IMR-90 (cell line): ENCODE measurements around the gene NAPEPLD. TPM values are rescaled to one million over a fixed set of nuclear protein-coding genes. Genes with fewer than 3 reads are reported as not detected.
A peak's percentile ranks its signal among the peaks of the same experiment; 100 is the strongest.

Experiments used
- ATAC-seq: fragments of 200-7000 bp; cut with Tn5 transposase; 2 replicates; pipeline ENCODE4 v1.9.1; 2020; ENCODE audit warnings: low read depth, mild to moderate bottlenecking, moderate library complexity
- BruUV-seq: library from RNA; stranded (reverse); fragments of 400-500 nt; replicated peaks from 2 replicates; lab custom pipeline; 2021; lab: Mats Ljungman, UMichigan
- CTCF ChIA-PET: fragments of 300-600 bp; formaldehyde crosslinking; extraction: SDS; loops from one replicate; lab custom pipeline; 2021; ENCODE audit warnings: antibody characterized with exemption; lab: Yijun Ruan, JAX
- POLR2A ChIA-PET: fragments of 300-600 bp; sonication (Branson Sonifier 250); formaldehyde crosslinking; loops from one replicate; lab custom pipeline; 2022; ENCODE audit warnings: antibody characterized with exemption; ENCODE audit not compliant: unreplicated experiment; lab: Charles Lee
- DNase-seq: peaks from one replicate; pipeline ENCODE4 v3.0.0; 2013
- H2AFZ ChIP-seq: replicated peaks from 2 replicates; pipeline ENCODE3; 2013; ENCODE audit warnings: low read length, mild to moderate bottlenecking; ENCODE audit not compliant: poor library complexity
- H2AK5ac ChIP-seq: 2 replicates; pipeline ENCODE4 v1.6.1; 2013; ENCODE audit warnings: low read depth, low read length, inconsistent platforms
- H2AK9ac ChIP-seq: replicated peaks from 2 replicates; pipeline ENCODE3; 2013; ENCODE audit warnings: mild to moderate bottlenecking, low read depth, low read length, moderate library complexity; ENCODE audit not compliant: poor library complexity
- H2BK120ac ChIP-seq: 2 replicates; pipeline ENCODE4 v1.6.1; 2013; ENCODE audit warnings: low read depth, low read length, inconsistent platforms
- H2BK15ac ChIP-seq: 3 replicates; pipeline ENCODE4 v1.6.1; 2013; ENCODE audit warnings: low read depth, low read length, inconsistent platforms
- H2BK20ac ChIP-seq: 2 replicates; pipeline ENCODE4 v1.6.1; 2013; ENCODE audit warnings: low read depth, mild to moderate bottlenecking, inconsistent platforms, low read length, moderate library complexity
- H2BK5ac ChIP-seq: 2 replicates; pipeline ENCODE4 v1.6.1; 2013; ENCODE audit warnings: mild to moderate bottlenecking, low read depth, low read length, inconsistent platforms; ENCODE audit not compliant: poor library complexity, severe bottlenecking
- H3K14ac ChIP-seq: replicated peaks from 2 replicates; pipeline ENCODE4 v1.6.1; 2013; ENCODE audit warnings: low read depth, low read length, inconsistent platforms
- H3K18ac ChIP-seq: 2 replicates; pipeline ENCODE4 v1.6.1; 2013; ENCODE audit warnings: low read depth, low read length, control low read depth
- H3K23ac ChIP-seq: 2 replicates; pipeline ENCODE4 v1.6.1; 2013; ENCODE audit warnings: low read depth, low read length, inconsistent platforms
- H3K27ac ChIP-seq: 2 replicates; pipeline ENCODE4 v1.5.1; 2013; ENCODE audit warnings: mild to moderate bottlenecking, control low read depth, low read length; ENCODE audit not compliant: insufficient read depth
- H3K27me3 ChIP-seq: 2 replicates; pipeline ENCODE4 v1.6.1; 2013; ENCODE audit warnings: low read length; ENCODE audit not compliant: control insufficient read depth, insufficient read depth
- H3K36me3 ChIP-seq: 2 replicates; pipeline ENCODE4 v1.6.1; 2013; ENCODE audit warnings: low read length, mixed read lengths; ENCODE audit not compliant: control insufficient read depth, insufficient read depth
- H3K4ac ChIP-seq: 2 replicates; pipeline ENCODE4 v1.6.1; 2013; ENCODE audit warnings: low read depth, low read length, inconsistent platforms
- H3K4me1 ChIP-seq: 2 replicates; pipeline ENCODE4 v1.6.1; 2013; ENCODE audit warnings: low read length, mixed read lengths; ENCODE audit not compliant: control insufficient read depth, insufficient read depth
- H3K4me2 ChIP-seq: 2 replicates; pipeline ENCODE4 v1.6.1; 2013; ENCODE audit warnings: low read depth, mild to moderate bottlenecking, control low read depth, low read length, moderate library complexity
- H3K4me3 ChIP-seq: 2 replicates; pipeline ENCODE4 v1.5.1; 2013; ENCODE audit warnings: low read depth, mild to moderate bottlenecking, control low read depth, low read length, moderate library complexity; ENCODE audit not compliant: insufficient read depth
- H3K56ac ChIP-seq: 2 replicates; pipeline ENCODE4 v1.6.1; 2013; ENCODE audit warnings: low read length, inconsistent platforms; ENCODE audit not compliant: insufficient read depth; ENCODE audit errors: extremely low read depth
- H3K79me1 ChIP-seq, 2 experiments: 2 replicates each; pipeline ENCODE4 v1.6.1; 2013; ENCODE audit warnings: low read length in 2 of 2, inconsistent platforms in 1 of 2, low read depth in 1 of 2
- H3K9ac ChIP-seq: 2 replicates; pipeline ENCODE4 v1.6.1; 2013; ENCODE audit warnings: low read depth, low read length, control low read depth
- H3K9me1 ChIP-seq: 2 replicates; pipeline ENCODE4 v1.6.1; 2013; ENCODE audit warnings: low read length, inconsistent platforms; ENCODE audit not compliant: insufficient read depth
- H3K9me3 ChIP-seq: 2 replicates; pipeline ENCODE4 v1.6.1; 2013; ENCODE audit warnings: low read length; ENCODE audit not compliant: control insufficient read depth, insufficient read depth
- H4K20me1 ChIP-seq: 2 replicates; pipeline ENCODE4 v1.6.1; 2013; ENCODE audit warnings: low read length, inconsistent platforms; ENCODE audit not compliant: insufficient read depth
- H4K5ac ChIP-seq: 2 replicates; pipeline ENCODE4 v1.6.1; 2013; ENCODE audit warnings: mild to moderate bottlenecking, low read depth, low read length, control low read depth
- H4K8ac ChIP-seq, 2 experiments: 2 replicates each; pipeline ENCODE4 v1.6.1; 2013; ENCODE audit warnings: low read depth in 2 of 2, low read length in 2 of 2, control low read depth in 1 of 2, inconsistent platforms in 1 of 2
- H4K91ac ChIP-seq: 2 replicates; pipeline ENCODE4 v1.6.1; 2013; ENCODE audit warnings: low read depth, low read length, inconsistent platforms; ENCODE audit not compliant: insufficient read depth
- CHD1 ChIP-seq: IDR thresholded peaks from 2 replicates; pipeline ENCODE4 v1.6.1; 2012; ENCODE audit warnings: low read depth, low read length, improper control_type of control experiment
- FOS ChIP-seq: fragments of 150-350 bp; IDR thresholded peaks from 2 replicates; pipeline ENCODE4 v1.6.1; 2016; ENCODE audit warnings: low read depth, low read length
- MXI1 ChIP-seq: IDR thresholded peaks from 2 replicates; pipeline ENCODE4 v1.6.1; 2012; ENCODE audit warnings: low read depth, mild to moderate bottlenecking, low read length, moderate library complexity, borderline replicate concordance
- NFE2L2 ChIP-seq: fragments of 150-350 bp; IDR thresholded peaks from 2 replicates; pipeline ENCODE4 v1.6.1; 2016; ENCODE audit warnings: low read depth, mild to moderate bottlenecking, low read length
- WGBS, 2 experiments: methylation state at CpG; one replicate each; pipeline versions ENCODE4 v1.1.5 to v1.1.7; 2013; ENCODE audit warnings: missing lambda C conversion rate in 2 of 2; ENCODE audit not compliant: insufficient read length in 1 of 2; ENCODE audit errors: extremely low coverage in 2 of 2; 5-methylcytosine and 5-hydroxymethylcytosine counted together
- dilution Hi-C: fragments of 300-500 bp; cut with HindIII; formaldehyde crosslinking; loops from one replicate; pipeline ENCODE4 v1.14.3; 2018; ENCODE audit warnings: low sequenced_read_pairs; ENCODE audit not compliant: unreplicated experiment
- in situ Hi-C: fragments of 300-500 bp; cut with MboI; formaldehyde crosslinking; loops from 3 replicates; pipeline ENCODE4 v1.14.3; 2019; ENCODE audit warnings: low sequenced_read_pairs, inconsistent platforms, mixed read lengths
- intact Hi-C: fragments of 100-400 bp; cut with micrococcal nuclease; formaldehyde crosslinking; loops from 2 replicates; pipeline ENCODE4 v1.10.0; 2022
- polyA plus RNA-seq, 3 experiments: library from polyadenylated mRNA; depleted of rRNA; stranded (reverse); fragments of >200 nt; gene quantifications; 2 replicates each; pipeline ENCODE4 v1.2.3, GENCODE V29; 2012; ENCODE audit warnings: low replicate concordance in 1 of 3
- total RNA-seq: library from RNA; depleted of rRNA; stranded (reverse); fragments of >200 nt; gene quantifications from 2 replicates; pipeline ENCODE4 v1.2.3, GENCODE V29; 2012

NAPEPLD gene
- total and polyA plus RNA-seq, 2 of the 4 experiments (the other 2 are of a cell fraction) = 2.2 to 3.4 TPM

DNA sequence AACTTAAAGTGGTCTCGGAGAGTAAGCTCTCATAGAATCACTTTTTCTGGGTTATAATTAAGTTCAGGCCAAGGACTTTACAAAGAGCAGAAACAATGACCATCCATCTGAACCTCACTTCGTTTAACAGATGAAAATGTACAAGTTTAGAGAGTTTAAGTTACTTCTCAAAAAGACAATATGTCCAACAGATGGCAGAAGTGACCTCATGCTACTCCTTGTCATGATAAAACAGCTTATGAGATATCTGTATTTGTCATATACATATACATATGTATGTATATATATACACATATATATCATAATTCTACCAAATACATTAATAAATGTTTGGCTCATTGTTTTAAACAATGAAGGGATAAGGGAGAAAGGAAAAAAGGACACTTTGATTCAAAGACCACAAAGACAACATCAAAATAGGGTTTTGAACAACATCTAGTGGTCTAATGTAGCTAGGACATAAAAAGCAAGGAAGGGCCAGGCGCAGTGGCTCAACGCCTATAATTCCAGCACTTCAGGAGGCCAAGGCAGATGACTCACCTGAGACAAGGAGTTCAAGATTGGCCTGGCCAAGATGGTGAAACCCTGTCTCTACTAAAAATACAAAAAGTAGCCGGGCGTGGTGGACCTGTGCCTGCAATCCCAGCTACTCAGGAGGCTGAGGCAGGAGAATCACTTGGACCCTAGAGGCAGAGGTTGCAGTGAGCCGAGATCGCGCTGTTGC, 17.8 kb downstream of the NAPEPLD start (continued):
- TF ChIP-seq CHD1 = no peak

DNA sequence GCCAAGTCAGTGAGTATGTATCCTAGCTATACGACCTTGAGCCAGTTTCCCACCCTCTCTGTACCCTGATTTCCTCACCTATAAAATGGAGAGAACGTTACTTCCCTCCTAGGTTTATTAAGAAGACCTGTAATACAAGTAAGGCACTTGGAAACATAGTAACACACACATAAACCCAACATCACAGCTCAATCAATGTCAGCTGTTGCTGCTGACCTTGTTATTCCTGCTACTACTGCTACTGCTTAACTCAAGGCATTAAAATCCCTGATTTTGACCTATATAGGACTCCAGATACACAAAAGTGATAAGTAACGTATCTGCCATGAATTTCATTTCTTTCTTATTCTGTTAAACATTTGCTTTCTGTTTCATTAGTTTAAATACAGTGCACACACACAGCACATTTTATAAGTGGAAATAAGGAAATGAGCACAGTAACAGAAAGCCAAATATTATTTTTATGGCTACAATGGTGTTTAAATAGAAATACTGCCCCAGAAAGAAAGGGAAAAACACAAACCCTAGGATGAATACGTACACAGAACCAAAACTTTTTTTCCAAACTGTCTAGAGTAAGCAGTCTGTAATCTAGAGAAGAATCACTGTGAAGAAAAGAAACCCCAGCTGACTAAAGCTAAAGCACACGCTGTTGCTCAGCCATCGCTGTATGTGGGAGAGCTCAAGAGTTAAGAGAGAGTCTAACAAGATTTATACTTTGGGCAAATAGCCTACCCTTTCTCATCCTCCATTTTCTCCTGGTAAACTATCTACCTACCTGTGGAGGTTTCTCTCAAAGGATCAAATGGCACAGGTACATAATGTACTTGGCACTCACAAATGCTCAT, 19.0 kb downstream of the NAPEPLD start:
- no peak overlapping the region for H2AFZ ChIP-seq
- peaks cover 0 to 2% of the 10 kb centered on the region in 2 experiments; a peak in 1 of 4 replicates for H3K79me1 ChIP-seq
- WGBS, 2 experiments = no CpG with 5 or more reads among the region's 6 CpGs
- no peak overlapping the region for H2AK9ac ChIP-seq
- no peak overlapping the region for H3K4ac ChIP-seq
- H2BK20ac ChIP-seq = no peak overlapping the region
- dilution Hi-C loops = no loop called here
- no peak overlapping the region for H3K4me3 ChIP-seq
- DNase-seq (no peak), ATAC-seq (peak; percentile 40)
- H4K8ac ChIP-seq = no peak overlapping the region
- H2BK5ac ChIP-seq = no peak overlapping the region
- peaks cover 9% of the 10 kb centered on the region; the same call in 1 of the 2 replicates for H3K9me1 ChIP-seq
- H4K20me1 ChIP-seq = 0 out of 2 replicates have a peak, but pooled peaks cover 3% of the 10 kb centered on the region
- no peak overlapping the region for H3K18ac ChIP-seq
- TF ChIP-seq FOS = no peak
- TF ChIP-seq CHD1 = no peak
- TF ChIP-seq NFE2L2 = no peak
- TF ChIP-seq MXI1 = no peak
- no peak overlapping the region for H4K91ac ChIP-seq
- H2BK120ac ChIP-seq = no peak overlapping the region
- intact Hi-C loops = loop anchor here (5.0 kb wide), 1 partner anchor 53 kb away; the partner anchor contains the start of gene ARMC10
- ChIA-PET CTCF (no interaction called here), POLR2A (no interaction called here)
- BruUV-seq = no TSS peak
- no peak overlapping the region for H2AK5ac ChIP-seq
- no peak overlapping the region for H2BK15ac ChIP-seq
- peaks cover 4% of the 10 kb centered on the region; the same call in 1 of the 2 replicates for H3K36me3 ChIP-seq
- in situ Hi-C loops = no loop called here
- no peak overlapping the region for H3K14ac ChIP-seq
- no peak overlapping the region for H3K9ac ChIP-seq
- peaks cover 1% of the 10 kb centered on the region; the same call in 1 of the 2 replicates for H3K4me1 ChIP-seq
- H3K4me2 ChIP-seq = peak overlapping the region; percentile 35
- no peak overlapping the region for H3K23ac ChIP-seq
- no peak overlapping the region for H3K56ac ChIP-seq
- no peaks in the 10 kb centered on the region for H3K9me3 ChIP-seq
- no peak overlapping the region for H4K5ac ChIP-seq
- H3K27me3 ChIP-seq = no peaks in the 10 kb centered on the region
- no peak overlapping the region for H3K27ac ChIP-seq
